ENCODE results near the gene GSTT2B. TPM values are rescaled to one million over a fixed set of nuclear protein-coding genes. Genes with fewer than 3 reads are reported as not detected.
"Not testable (repeated sequence)": the region's sequence is repeated elsewhere in the genome, so short reads cannot be mapped to it uniquely, and the experiment has no call there.

The GSTT2B gene
- polyA plus RNA-seq, 3 donors, result 0.25 to 0.72 TPM; not detected in 1

DNA sequence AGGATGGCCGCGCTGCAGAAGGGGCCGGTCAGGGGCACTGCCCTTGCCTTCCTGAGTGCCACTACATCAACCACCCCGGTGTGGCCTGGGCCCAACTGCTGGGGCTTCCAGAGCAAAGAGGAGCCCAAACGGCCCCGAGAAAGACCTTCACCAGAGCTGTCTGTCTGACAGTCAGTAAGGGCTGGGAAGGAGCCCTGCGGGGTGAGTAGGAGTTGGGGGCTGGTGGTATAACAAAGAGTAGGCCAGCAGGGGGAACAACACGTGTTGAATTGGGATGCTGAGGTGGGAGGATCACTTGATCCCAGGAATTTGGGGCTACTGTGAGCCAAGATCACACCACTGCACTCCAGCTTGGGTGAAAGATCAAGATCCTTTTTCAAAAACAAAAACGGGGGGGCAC is 40.3 kb upstream of the GSTT2B start:
- Histone ChIP-seq H3K4me3 (replicated peaks in 1 of 3; ENCODE audit: low read depth in 2 of 3, low read length in 3 of 3) (no peak overlapping the region), H4K20me1 (ENCODE audit: insufficient read depth, low read length) (no peaks in the 10 kb centered on the region), H3K36me3 (replicated peaks in 1 of 2; ENCODE audit: control insufficient read depth in 1 of 2, insufficient read depth in 2 of 2, low read length in 2 of 2) (no peaks in the 10 kb centered on the region), H3K27me3 (ENCODE audit: control insufficient read depth in 2 of 2, insufficient read depth in 2 of 2, low read length in 2 of 2) (no peaks in the 10 kb centered on the region), H3K4me2 (replicated peaks; ENCODE audit: extremely low read depth, low read length, poor library complexity, severe bottlenecking) (no peak overlapping the region), H2AFZ (ENCODE audit: insufficient read depth, low read depth, low read length, poor library complexity, severe bottlenecking) (no peak overlapping the region), H3K9me3 (replicated peaks in 1 of 2; ENCODE audit: control insufficient read depth in 1 of 2, insufficient read depth in 1 of 2, low read length in 2 of 2) (no peaks in the 10 kb centered on the region), H3K27ac (ENCODE audit: low read depth in 1 of 2, low read length in 2 of 2) (no peak overlapping the region), H3K4me1 (ENCODE audit: control insufficient read depth in 1 of 2, insufficient read depth in 2 of 2, low read length in 2 of 2) (no peaks in the 10 kb centered on the region), H3K9ac (ENCODE audit: insufficient read depth, low read length, poor library complexity, severe bottlenecking) (no peak overlapping the region), H3K79me2 (ENCODE audit: insufficient read depth, low read length) (no peaks in the 10 kb centered on the region)
- Mint-ChIP-seq H3K4me1 (peaks cover 6% of the 10 kb centered on the region), H3K36me3 (no peaks in the 10 kb centered on the region), H3K4me3 (no peak overlapping the region), H3K9me3 (peaks cover 0 to 1% (median 0%) of the 10 kb centered on the region in 7 donors), H3K27me3 (ENCODE audit: low read depth in 3 of 3) (peaks cover 4 to 7% (median 6%) of the 10 kb centered on the region in 3 donors), H3K27ac (no peak overlapping the region)
- TF ChIP-seq, protein P1, sequence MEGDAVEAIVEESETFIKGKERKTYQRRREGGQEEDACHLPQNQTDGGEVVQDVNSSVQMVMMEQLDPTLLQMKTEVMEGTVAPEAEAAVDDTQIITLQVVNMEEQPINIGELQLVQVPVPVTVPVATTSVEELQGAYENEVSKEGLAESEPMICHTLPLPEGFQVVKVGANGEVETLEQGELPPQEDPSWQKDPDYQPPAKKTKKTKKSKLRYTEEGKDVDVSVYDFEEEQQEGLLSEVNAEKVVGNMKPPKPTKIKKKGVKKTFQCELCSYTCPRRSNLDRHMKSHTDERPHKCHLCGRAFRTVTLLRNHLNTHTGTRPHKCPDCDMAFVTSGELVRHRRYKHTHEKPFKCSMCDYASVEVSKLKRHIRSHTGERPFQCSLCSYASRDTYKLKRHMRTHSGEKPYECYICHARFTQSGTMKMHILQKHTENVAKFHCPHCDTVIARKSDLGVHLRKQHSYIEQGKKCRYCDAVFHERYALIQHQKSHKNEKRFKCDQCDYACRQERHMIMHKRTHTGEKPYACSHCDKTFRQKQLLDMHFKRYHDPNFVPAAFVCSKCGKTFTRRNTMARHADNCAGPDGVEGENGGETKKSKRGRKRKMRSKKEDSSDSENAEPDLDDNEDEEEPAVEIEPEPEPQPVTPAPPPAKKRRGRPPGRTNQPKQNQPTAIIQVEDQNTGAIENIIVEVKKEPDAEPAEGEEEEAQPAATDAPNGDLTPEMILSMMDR (IDR thresholded peaks at IDR 0.05), result no peak
- no peak for DNase-seq
- intact Hi-C loops (cut with micrococcal nuclease), result no loop called here
- WGBS (ENCODE audit: insufficient coverage), result 90% methylated on average over 9 of the region's 9 CpGs

DNA sequence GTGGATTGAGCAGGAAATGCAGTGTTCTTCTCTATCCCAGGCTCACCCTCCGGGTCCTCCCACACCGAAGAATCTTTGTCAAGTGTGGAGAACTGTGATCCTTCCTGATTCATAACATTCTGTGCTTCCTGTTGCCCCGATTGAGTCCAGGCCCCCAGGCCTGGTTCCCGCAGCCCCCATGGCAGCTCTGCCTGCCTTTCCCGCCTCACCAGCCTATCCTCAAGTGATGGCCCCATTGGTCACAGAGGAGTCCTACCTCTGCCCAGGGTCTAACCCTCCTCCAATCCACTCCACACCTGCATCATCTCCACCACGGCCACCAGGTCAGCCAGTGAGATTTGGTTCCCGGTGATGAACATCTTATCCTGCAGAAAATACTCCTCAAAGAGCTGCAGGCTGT is 38.8 kb upstream of the GSTT2B start:
- H4K20me1 ChIP-seq (ENCODE audit: insufficient read depth, low read length); H3K27me3 ChIP-seq (ENCODE audit: control insufficient read depth in 2 of 2, insufficient read depth in 2 of 2, low read length in 2 of 2); H3K4me1 ChIP-seq (ENCODE audit: control insufficient read depth in 1 of 2, insufficient read depth in 2 of 2, low read length in 2 of 2); H3K9me3 ChIP-seq (replicated peaks in 1 of 2; ENCODE audit: control insufficient read depth in 1 of 2, insufficient read depth in 1 of 2, low read length in 2 of 2); H3K4me3 Mint-ChIP-seq; H3K9me3 Mint-ChIP-seq; DNase-seq; H3K27ac Mint-ChIP-seq; H3K36me3 ChIP-seq (replicated peaks in 1 of 2; ENCODE audit: control insufficient read depth in 1 of 2, insufficient read depth in 2 of 2, low read length in 2 of 2); H3K9ac ChIP-seq (ENCODE audit: insufficient read depth, low read length, poor library complexity, severe bottlenecking); H2AFZ ChIP-seq (ENCODE audit: insufficient read depth, low read depth, low read length, poor library complexity, severe bottlenecking); H3K4me2 ChIP-seq (replicated peaks; ENCODE audit: extremely low read depth, low read length, poor library complexity, severe bottlenecking); intact Hi-C loops (cut with micrococcal nuclease); H3K36me3 Mint-ChIP-seq; H3K79me2 ChIP-seq (ENCODE audit: insufficient read depth, low read length); H3K4me3 ChIP-seq (replicated peaks in 1 of 3; ENCODE audit: low read depth in 2 of 3, low read length in 3 of 3); H3K4me1 Mint-ChIP-seq; H3K27ac ChIP-seq (ENCODE audit: low read depth in 1 of 2, low read length in 2 of 2): not testable (repeated sequence)
- H3K27me3 Mint-ChIP-seq (ENCODE audit: low read depth in 3 of 3), result peaks cover 5 to 12% (median 7%) of the 10 kb centered on the region in 3 donors
- WGBS (ENCODE audit: insufficient coverage), result 80% methylated on average over 5 of the region's 7 CpGs

Data from CD14-positive monocyte (primary cell).